Stimulated activated CD4-positive, alpha-beta T cell treated with anti-CD3 and anti-CD28 coated beads, Interleukin-15, amount 100 ng/mL, for 48 hours (primary cell): ENCODE results near the gene CRABP1.

Source experiments
- DNase-seq, 2 donors: peaks; one replicate each; pipeline ENCODE4 v3.0.0-alpha.2; 2020; ENCODE audit warnings: low read depth in 2 of 2

Gene CRABP1

DNA sequence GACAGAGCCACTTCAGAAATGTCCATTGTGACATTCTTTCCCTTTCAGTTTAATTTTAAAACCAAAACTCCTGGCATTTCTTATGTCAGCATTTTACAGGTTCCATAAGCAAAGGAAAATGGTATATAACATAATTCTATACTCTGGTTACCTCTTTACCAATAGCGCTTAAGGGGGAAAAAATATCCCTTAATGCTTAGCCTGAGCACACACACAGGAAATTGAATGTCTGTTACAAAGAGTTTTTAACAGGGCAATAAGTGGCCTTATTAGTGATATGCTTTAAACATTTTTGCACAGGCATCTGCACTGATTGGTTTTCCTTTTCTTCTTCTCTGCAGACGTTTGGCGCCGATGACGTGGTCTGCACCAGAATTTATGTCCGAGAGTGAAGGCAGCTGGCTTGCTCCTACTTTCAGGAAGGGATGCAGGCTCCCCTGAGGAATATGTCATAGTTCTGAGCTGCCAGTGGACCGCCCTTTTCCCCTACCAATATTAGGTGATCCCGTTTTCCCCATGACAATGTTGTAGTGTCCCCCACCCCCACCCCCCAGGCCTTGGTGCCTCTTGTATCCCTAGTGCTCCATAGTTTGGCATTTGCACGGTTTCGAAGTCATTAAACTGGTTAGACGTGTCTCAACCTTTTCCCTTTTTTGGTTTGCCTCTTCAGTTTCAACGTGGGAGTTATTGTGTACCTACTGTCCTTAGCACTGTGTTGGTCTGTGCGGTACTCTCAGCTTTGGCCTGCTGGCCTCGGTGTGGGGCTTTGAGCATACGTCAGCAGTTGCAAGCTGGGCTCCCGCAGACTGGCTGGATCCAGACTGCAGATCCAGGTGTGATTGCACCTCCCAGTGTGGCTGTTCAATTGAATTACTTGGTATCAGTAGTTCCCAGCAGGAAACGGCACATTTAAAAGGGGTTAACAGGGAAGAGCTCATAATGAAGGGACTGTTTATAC, 7.7 kb downstream of the CRABP1 start:
- no peak for DNase-seq

DNA sequence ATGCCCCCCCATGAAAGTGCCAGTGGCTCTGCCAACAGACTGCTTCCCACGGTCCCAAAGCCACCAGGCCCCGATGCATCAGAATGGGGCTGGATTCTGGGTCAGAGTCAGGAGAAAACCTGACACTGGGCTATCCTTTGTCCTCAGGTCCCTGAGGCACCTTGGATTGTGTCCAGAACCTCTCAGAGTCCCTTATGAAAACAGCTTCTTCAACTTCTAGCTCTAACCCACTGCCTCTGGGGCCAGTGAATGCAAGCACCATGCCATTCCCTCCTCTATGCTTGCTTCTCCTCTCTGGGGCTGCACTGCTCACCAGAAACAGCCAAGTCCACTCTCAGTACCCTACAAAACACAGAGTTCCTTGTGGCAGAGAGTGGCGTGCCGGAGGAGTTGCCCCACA, 9.9 kb downstream of the CRABP1 start:
- DNase-seq, result no peak

DNA sequence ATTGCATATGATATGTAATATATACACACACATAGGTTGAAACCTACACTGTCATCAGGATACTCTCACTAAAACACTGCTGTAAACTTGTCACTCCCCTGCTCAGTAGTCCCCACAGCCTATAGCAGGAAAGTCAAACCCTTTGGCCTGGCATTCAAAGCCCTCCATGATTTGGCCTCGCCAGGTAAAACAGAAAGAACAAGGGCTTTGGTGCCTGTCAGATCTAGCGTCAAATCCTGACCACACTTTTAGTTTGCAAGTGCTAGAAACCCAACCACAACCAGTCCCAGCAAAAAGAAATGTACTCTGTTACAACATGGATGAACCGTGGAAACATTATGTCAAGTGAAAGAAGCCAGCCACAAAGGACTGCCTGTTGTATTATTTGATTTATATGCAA, 11.4 kb downstream of the CRABP1 start:
- DNase-seq, result no peak

DNA sequence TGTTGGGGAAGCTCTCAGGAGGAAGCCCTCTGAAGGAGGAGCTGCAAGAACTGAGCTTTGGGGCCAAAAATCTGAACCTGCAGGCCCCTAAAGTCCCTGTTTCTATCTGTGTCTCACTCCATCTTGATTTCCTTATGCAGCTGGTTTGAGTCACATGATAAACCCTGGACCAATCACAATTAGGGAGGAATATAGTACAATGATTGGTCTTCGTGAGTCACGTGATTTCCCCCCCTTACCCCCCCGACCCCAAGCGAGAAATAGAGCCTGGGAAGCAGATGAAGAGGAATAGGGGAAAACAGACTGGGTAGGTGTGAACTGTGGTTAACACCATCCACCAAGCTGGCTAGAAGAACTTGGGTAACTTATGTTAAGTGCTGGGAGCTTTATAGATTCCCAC, 12.9 kb downstream of the CRABP1 start:
- no peak for DNase-seq

DNA sequence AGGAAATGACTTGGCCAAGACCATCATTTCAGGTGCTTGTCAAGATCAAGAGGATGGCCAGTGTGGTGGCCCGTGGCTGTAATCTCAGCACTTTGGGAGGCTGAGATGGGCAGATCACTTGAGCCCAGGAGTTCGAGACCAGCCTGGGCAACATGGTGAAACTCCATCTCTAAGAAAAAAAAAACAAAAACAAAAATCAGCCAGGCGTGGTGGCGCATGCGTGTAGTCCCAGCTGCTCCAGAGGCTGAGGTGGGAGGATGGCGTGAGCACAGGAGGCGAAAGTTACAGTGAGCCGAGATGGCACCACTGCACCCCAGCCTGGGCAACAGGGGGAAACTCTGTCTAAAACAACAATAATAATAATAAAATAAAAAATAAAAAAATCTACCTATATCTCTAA, 15.0 kb downstream of the CRABP1 start:
- DNase-seq, result no peak

DNA sequence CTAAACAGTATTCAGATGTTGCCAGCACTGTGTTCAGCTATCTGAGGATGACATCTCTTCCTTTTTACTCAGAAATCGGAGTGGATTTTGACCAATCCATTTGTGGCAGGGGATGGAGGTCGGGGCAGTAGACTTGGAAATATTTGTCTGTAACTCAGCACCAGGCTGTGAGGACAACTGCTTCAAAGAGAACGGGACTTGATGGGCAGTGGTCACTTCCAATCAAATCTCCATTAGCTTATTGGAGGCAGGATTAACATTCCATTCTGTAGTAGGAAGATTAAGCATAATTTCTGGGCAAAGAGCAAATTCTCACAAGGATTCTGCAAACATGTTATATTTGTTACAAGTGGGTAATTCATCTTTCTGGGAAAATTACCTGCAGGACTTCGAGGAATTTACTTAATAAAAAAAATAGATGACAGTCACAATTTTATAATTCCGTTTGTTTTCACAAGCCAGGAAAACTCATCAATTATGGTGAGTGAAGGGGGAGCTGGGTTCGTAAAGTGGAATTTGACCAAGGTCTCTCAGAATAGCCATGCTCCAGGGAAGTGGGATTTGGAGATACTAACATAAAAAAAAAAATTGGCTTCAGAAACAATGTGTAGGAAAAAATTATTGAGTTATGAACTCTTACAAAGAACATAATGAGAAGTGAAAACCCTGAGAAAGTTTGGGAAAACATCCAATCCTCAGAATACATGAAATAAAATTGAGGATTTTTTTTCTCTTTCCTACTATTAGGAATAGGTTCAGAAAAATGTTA, 18.1 kb downstream of the CRABP1 start:
- DNase-seq, result no peak

DNA sequence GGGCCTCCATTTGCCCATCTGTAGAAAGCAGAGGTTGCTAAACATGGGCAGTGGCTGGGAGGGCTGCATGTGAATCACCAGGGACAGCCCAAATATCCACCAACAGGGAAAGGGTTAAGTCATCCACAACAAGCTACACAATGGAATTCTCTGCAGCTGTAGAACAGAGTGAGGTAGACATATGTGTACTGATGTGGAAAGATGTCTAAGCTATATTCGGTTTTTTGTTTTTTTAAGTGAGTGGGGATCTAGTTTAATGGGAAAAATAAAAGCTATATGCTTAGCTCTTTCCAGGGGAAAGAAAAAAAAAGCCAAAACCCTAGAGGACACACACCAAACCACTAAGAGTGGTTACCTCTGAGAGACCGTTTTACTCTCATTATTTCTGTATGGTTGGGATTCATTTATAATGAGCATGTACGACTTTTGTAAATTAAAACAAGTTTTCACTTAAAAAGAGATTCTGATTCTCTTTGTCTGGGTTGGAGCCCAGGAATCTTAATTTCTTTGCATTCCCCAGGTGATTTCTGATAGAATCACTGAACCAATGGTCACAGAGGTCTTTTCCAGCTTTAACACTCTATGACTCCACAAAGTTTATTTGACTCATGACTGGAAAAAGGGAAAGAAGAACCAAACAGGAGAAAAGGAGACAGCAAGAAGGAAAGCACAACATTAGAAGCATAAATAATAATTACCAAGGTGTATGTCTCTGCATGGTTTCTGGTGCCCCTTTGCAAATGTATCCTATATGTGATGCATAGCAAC, 19.1 kb downstream of the CRABP1 start:
- no peak for DNase-seq

DNA sequence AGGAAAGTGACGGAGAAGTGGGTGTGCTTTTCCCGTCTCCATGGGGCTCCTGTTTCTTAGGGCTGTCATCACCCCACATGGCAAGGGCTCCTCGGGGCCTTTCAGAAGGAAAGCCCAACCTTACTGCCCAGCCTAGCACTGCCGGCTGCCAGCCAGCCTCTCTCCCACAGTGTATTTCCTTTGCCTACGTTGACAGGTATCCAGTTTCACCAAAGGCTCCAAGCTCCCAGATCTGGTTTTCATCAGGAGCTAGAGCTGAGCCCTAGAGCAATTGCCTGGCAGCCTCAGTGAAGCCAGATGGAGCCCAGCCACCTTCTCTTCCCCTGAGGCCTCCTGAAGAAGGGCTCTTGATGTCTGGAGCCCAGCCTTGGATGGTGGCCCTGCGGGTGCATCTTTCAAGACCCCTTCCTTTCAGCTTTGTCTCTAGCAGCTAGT, 20.2 kb downstream of the CRABP1 start:
- DNase-seq, result no peak

DNA sequence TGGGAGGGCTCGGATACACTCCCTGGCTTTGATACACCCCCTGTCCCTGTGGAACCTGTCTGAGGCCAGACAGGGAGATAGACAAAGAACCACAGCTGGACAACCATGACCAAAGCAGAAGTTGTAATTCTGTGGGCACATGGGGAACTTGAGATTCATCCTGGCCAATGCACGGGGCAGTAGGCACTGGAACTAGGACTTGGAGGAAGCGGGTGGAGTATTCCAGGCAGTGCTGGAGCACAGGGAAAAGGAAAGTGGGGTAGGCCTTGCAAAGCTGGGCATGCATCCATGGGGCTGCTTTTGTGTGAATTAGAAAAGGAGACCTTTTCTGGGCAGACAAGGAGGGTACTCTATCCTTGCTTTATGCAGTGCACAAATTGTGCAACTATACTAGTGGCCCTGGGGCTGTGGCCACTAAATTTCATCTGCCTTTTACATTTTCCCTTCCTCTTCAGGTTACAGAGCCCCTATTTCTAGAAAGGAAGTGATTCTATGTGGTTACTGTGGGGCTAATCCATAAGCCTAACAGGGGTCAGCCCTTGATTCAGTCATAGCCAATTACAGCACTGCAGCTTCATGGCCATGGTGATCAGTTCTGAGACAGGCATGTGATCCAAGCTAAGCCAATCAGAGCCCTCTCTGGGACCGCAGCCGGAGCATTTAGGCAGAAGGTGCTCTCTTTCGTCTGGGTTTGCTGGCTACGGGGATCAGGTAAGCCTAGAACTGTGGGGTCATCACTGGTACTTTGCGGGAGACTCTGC, 21.0 kb downstream of the CRABP1 start:
- no peak for DNase-seq

DNA sequence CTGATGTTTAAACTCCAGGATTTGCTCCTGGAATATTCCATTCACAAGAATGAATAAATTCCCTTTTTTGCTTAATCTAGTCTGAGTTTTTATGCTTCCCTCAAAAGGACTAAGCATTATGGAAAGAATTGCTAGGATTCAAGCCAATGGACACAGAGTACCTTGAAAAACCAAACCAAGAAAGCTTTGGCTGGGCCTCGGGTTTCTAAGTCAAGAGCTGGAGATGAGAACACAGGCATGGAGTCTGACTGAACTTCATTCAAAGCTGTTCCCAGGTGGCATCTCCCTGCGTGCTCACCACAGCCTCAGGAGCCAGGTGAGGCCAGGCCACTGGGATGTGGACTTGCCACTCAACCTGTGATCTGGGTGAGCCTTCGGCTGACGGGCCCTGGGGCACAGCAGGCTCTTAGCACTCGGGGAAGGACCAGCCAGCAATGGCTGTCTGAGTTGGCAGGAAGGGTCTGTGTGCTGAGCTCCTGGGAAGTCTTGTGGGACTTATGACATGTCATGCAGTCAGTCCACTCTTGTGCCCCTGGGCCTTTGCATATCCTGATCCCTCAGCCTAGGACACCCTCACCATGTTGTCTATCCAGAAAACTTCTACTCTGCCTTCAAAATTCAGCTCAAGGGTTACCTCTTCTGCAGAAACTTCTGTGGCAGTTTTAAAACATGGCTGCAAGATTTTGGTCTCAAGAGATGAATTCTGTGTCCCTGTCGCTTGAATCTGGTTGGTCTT, 21.8 kb downstream of the CRABP1 start:
- DNase-seq, result no peak

DNA sequence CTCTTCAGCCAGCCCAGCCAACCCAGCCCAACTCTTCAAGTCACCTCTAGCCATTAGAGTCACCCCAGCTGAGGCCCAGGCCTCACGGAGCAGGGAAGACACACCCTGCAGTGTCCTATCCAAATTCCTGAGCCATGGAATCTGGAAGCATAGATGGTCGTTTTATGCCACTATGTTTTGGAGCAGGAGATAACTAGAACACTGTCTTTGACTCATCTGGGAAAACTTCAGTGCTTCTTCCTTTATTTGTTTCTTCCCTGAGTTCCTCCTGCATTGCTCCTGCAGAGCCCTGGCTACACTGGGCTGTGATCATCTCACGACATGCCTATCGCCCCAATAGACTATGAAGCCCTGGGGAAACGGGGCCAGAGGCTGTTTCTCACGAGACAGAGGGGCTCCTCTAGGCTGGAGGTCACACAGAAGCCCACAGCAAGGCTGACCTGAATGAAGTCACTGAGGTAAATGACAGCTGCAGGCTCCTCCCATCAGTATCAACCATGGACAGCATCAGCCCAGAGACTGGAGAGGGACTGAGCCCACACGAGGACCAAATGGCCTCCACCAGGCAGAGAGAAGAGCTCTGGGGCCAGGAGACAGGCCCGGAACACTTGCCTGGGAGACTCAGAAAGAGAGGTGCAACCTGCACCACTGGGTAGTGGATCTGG, 22.7 kb downstream of the CRABP1 start:
- no peak for DNase-seq

DNA sequence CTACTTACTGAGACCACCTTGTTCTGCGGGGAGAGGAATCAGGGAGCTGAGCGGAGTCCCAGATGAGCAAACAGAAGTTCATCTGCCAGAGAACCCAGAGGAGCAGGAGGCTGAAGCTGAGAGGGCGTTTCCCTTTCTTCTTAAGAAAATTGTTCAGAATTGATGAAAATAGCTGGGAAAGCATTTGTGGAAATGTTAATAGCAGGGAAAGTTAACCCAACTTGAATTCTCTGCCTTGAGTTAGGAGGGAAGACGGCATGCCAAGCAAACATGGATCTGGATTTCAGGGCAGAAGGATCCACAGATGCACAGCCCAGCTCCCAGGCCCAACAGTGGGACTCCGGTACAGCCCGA, 23.2 kb downstream of the CRABP1 start:
- DNase-seq, result no peak

DNA sequence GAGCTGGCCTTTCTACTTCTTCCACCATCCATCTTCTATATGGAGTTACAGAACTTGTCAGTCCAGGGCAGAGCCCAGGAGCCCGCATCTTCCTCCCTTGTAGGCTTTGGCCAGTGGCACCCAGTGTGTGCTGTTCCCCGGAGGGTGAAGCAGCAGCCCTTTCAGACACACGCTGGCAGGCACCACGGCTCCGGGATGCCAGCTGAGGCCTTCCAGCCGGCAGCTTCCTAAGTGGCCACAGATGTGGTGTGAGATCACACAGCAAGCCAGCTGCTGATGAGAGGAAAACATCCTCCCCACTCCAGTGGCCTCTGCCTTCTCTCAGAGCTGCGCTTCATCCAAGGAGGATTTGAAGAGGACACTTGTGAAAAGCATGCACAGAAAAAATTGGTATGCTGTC, 24.1 kb downstream of the CRABP1 start:
- no peak for DNase-seq

DNA sequence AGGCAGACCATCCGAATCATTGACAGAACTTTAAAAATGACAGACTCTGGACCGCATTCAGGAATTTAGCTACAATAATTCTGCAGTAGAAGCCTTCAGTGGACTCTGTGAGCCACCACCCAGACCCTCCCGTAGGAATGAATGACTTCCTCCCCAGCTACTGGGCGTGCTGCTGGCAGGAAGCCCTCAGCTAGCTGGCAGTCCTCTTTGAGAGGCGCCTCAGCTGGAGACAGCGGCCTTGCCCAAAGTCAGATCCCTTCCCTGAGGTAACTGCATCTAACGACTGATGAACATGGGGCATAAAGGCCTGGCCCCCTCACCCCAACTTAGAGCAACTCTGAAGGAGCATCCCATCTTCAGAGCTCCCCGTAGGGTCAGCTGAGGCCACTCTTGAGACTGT, 25.8 kb downstream of the CRABP1 start:
- no peak for DNase-seq

DNA sequence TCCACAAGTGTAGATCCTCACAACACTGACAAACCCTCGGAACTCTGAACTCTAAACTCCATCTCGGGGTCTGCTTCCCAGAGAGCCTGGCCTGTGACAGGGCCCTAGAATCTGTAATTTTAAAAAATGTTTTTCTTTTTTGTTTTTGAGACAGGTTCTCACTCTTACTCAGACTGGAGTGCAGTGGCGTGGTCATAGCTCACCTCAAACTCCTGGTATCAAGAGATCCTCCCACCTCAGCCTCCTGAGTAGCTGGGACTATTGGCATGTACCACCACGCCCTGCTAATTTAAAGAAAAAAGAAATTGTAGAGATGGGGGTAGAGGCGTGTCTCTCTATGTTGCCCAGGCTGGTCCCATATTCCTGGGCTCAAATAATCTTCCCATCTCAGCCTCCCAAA, 26.2 kb downstream of the CRABP1 start:
- no peak for DNase-seq

DNA sequence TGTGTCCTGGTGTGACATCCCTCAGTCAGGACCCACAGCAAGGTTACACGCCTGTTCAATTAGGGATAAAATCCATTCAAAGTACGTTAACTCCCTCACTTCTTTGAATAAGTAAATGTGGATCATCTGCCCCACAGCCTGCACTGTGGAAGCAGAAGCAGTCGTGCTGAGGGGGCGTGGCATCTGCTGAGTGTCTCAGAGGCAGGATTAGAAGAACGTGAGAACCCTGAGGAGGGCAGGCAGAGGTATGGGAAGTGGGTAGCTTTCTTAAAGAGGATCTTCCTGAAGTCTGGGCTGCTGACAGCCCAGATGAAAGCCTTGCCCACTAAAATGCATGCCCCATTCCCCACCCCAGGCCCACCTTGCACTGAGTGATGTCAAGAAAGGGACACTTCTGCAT, 28.5 kb downstream of the CRABP1 start:
- no peak for DNase-seq

DNA sequence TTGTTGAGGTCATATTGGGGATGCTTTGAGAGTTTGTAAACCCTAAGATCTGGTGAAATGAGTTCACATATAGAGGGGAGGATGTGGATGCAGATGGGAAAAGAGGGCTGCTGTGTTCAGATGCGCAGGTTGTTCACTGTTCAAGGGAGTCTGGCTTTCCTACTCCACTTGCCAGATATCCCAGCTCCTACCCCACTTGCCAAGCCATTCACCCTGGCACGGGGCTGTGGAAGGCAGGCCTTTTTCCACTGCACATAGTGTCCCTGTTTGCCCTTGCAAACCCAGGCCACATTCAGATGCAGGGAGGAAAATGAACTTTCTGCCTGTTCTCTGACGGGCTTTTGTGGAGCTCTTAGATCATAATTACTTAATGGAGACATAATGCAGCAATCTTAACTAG, 29.0 kb downstream of the CRABP1 start:
- no peak for DNase-seq

DNA sequence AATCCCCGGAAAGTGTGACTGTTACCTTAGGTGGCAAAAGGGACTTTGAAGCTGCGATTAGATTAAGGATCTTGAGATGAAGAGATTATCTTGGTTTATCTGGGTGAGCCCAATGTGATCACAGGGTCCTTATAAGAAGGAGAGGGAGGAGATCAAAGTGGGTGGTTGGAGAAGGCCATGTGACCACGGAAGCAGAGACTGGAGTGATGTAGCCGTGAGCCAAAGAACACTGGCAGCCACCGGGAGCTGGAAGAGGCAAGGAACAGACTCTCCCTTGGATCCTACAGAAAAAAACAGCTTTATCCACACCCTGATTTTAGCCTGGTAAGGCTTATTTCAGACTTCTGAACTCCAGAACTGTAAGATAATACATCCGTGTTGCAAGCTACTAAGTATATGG, 29.9 kb downstream of the CRABP1 start:
- no peak for DNase-seq

DNA sequence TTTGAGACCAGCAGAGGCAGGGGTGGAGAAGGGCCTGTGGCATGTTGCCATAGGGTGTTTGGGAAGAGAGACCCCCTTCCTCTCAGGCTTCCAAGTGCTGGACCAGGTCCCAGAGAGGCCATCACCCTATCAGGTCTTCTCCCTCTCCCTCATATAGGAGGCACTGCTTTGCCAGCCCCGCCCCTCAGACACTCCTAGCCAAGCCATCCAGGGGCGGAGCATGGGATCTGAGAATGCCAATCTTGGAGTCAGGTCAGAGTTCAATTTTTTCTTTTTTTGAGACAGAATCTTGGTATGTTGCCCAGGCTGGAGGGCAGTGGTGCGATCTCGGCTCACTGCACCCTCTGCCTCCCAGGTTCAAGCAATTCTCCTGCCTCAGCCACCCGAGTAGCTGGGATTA, 32.7 kb downstream of the CRABP1 start:
- DNase-seq, result no peak
